HG02970 (cell line): Measurements from ENCODE around the gene TF.

ENCODE experiments used
- ATAC-seq: cut with Tn5 transposase; IDR thresholded peaks from one replicate; pipeline ENCODE4 v1.9.1; 2021; ENCODE audit warnings: mild to moderate bottlenecking, moderate library complexity, moderate number of reproducible peaks; ENCODE audit not compliant: unreplicated experiment, low FRiP score

TF gene

DNA sequence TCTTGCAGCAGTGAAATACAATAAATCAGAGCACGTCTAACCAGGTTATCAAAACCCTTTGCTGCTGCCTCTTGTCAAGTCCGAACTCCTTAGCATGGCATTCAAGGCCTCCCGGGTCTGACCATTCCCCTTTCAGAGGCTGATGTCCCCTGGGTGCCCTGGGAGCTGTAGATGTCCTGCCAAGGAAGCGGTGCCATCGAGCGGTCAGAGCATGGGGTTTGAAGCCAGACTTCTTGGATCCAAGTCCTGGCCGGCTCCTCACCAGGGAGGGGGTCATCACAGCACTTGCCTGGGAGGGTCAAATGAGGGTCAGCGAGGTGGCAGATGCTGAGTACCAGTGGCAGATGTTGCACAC is 496 bp downstream of the TF start:
- ATAC-seq: no peak

- ATAC-seq: no peak
These were observed 1.2 kb downstream of the TF start for GRCh38 chr3:133747373-133747772.

GRCh38 chr3:133747907-133748639 is 1.9 kb downstream of the TF start:
- no peak for ATAC-seq

GRCh38 chr3:133749427-133750258 is 3.5 kb downstream of the TF start:
- ATAC-seq: no peak

DNA sequence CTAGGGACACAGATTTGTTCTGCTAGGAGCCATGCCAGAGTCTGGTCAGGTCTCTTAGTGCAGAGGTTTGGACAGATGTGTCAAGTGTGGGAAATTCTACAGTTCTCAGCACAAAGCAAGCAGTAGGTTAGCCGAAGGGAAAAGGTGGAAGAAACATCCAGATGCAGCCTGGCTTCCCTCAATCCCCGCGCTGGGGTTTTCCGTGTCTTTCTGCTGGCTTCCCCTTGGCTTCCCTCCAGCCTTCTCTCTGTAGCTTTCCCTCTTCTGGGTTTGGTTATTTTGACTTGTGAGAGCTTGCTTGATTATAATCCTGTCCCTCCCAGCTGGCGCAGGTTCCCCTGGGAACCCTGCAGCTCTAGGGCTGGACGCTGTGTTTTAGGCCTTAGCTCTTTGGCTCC is 4.1 kb downstream of the TF start:
- no peak for ATAC-seq

DNA sequence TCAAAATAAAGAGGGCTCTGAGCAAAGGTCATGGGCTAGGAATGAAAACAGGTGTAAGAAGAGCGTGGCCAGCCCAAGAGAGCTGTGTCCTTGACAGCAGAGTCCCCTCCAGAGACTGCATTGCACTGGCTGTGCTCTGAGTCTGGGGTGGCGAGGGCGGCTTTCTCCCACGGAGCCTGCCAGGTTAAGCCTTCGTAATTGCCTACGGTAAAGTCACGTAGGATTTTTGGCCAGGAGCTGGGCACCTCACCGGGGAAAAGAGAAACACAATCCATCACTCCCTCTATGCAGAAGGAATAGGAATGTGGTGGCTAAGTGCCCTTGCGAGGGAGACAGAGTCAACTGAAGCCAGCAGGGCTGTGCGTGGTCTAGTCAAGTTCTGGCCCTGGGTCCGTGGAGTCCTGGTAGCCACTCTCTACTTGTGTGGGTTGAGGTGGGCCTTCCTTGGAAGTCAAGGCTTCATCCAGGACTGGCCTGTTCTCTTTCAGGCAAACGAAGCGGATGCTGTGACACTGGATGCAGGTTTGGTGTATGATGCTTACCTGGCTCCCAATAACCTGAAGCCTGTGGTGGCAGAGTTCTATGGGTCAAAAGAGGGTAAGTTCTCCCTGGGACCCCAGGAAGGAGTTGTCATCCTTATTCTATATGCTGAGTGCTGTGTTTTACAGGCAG is 7.0 kb downstream of the TF start:
- ATAC-seq: no peak

DNA sequence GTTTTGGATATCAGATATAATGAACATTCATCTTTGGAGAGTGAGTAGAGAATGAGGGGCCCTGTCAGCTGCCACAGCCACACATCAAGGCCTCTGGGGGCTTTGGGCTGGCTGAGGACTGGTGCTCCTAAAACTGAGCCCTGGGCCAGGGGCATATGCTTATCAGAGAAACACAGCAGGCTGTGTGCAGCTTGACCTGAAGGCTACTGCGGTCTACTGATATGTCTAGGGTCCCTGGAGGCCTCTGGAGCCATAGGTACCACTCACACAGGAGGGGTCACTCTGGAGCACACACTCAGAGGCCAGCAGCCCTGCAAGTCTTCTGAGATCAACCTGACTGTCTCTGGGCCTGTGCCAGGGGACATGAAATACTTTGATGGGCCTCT is 7.6 kb downstream of the TF start:
- ATAC-seq: no peak

DNA sequence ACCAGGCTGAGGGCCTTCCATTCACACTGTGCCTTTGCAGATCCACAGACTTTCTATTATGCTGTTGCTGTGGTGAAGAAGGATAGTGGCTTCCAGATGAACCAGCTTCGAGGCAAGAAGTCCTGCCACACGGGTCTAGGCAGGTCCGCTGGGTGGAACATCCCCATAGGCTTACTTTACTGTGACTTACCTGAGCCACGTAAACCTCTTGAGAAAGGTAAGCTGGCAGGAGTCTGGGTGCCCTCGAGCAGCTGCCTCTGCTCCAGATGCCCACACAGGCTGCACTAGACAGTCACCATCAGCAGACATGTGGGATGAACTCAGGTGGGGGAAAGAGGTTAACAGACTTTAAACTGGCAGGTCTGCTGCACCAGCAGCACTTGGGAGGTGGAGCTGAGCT is 8.3 kb downstream of the TF start:
- no peak for ATAC-seq

- no peak for ATAC-seq
These were observed 9.0 kb downstream of the TF start for GRCh38 chr3:133754973-133755828.

DNA sequence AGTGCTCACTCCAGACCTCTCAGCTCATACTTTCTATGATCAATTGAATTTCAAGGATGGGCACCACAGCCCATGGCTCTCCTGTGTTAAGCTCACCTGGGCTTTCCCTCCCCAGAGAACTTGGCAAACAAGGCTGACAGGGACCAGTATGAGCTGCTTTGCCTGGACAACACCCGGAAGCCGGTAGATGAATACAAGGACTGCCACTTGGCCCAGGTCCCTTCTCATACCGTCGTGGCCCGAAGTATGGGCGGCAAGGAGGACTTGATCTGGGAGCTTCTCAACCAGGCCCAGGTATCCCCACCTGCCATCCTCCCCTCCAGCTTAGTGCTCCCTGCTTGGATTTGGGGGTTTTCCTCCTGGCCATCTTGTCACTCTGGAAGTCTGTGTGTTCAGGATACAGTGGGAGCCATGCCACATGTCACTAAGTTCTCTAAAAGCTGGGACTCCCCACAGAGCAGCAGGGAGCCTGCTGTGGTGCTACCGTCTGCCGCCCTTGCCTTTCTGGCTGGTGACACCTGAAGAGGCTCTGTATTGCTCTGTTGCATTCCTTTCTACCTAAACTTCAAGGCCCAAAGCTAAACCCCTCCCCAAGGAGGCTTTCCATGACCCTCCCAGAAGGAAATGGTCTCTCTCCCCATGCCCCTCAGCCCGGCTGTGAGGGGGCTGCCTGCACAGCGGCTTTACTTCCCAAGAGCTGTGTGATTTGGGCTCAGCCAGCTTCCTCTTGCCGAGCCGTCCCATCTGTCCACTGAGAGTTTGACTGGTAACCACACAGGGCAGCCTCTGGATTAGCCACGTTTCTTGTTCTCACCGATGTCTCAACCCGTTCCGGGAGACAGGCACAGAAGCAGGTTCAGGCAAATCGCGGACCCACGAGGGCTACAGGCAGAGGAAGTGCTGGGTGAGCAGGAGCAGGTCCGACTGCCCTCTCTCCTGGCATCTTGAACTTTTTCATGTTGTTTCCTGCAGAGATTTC is 10.8 kb downstream of the TF start:
- ATAC-seq: no peak

GRCh38 chr3:133757701-133758567 is 11.7 kb downstream of the TF start:
- ATAC-seq: no peak

GRCh38 chr3:133758568-133758928 is 12.4 kb downstream of the TF start:
- no peak for ATAC-seq

- ATAC-seq: no peak
These were observed 13.0 kb downstream of the TF start for GRCh38 chr3:133758964-133759739.

GRCh38 chr3:133759740-133760305 is 13.6 kb downstream of the TF start:
- no peak for ATAC-seq

DNA sequence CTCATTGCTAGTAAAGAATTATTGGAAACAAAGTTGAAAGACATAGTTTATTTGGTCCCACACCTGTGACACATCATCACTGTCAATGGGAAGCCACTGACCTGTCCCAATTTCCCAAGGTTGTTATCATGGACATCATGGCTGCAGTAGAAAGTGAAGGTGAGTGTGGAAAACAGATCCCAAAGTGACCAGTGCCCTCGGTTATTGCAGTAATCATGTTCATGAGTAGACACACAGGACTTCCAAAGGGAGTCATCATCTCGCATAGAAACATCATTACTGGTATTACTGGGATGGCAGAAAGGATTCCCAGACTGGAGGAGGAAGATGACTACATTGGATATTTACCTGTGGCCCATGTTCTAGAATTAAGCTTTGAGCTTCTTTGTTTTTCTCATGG is 14.7 kb downstream of the TF start:
- no peak for ATAC-seq

- no peak for ATAC-seq
These were observed 15.7 kb downstream of the TF start for GRCh38 chr3:133761605-133762484.

- no peak for ATAC-seq
These were observed 16.3 kb downstream of the TF start for GRCh38 chr3:133762539-133762938.
